Stimulated activated CD8-positive, alpha-beta memory T cell treated with anti-CD3 and anti-CD28 coated beads, Interleukin-4, amount 100 ng/mL, for 48 hours (primary cell): Measurements from ENCODE around the gene CHD6.

ENCODE experiments used
- DNase-seq: peaks from one replicate; pipeline ENCODE4 v3.0.0-alpha.2; 2020

The CHD6 gene

GRCh38 chr20:41617902-41618806, at the start of gene CHD6:
TSS of gene CHD6 (minus strand) at chr20:41618377. CDS start at chr20:41551337, 67,040 bp downstream.
- peak; percentile 99 for DNase-seq

DNA sequence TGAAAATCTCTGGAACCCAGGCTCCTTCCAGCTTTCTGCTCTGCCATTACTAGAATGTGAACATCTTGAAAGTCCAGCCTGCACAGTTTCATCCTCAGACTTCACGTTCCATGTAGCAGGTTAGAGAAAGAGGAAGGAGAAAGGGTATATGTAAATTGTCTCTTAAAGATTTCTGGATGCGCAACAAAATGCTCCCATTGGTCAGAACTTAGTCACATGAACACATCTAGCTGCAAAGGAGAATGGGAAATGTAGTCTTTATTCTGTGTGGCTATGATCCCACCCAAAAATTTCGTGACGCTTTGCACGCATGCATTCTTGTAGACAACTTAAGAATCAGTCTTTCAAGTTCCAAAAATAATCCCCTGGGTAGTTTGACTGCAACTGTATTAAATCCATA, 46.4 kb upstream of the CHD6 start:
- DNase-seq = no peak

GRCh38 chr20:41657655-41658054, 39.5 kb upstream of the CHD6 start:
- no peak for DNase-seq

DNA sequence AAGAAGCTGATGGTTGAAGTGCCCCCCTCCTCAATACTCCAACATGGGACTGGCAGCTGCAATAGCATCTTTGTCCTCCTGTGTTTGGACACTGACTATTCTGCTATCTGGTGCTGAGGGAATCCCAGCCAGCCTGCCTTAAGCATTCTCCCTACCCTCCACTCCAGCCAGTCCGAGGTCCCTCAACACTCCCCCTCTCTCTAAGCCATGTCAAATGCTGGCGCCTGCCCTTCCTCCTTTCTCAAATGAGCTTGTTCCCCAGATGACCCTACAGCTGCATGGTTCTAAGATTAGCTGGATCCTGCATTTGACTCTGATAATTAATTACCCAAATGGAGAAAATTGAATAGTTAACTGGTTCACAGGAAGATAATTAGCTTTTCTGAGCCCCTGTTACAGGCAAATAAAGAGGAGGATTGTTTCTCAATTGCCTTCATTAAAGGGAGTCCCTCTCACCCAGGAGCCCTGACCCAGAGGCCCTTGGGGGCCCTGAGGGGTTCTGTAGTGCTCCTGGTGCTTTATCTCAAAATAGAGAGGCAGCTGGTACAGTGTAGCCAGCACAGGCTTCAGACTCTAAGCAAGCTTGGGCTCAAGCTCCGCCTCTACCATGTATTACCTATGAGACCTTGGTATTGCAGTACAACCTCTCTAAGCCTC, 37.9 kb upstream of the CHD6 start:
- DNase-seq = no peak

DNA sequence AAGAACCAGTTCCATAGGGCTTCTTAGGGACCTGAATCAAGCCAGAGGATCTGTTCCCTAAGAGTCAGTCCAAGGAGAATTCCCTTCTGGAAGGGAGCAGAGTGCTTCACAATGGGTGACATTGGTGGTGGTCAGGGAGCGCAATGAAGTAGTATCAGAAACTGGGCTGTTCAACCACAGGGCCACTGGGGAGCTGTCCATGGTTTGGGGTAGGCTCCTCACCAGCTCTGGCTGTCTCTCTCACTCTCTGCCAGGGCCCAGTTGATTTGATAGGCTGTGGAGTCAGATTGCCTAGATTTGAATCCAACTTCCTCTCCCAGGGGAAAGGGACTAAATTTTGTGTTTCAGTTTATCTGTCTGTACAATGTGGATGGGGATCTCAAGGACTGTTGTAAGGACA, 36.7 kb upstream of the CHD6 start:
- DNase-seq = no peak

DNA sequence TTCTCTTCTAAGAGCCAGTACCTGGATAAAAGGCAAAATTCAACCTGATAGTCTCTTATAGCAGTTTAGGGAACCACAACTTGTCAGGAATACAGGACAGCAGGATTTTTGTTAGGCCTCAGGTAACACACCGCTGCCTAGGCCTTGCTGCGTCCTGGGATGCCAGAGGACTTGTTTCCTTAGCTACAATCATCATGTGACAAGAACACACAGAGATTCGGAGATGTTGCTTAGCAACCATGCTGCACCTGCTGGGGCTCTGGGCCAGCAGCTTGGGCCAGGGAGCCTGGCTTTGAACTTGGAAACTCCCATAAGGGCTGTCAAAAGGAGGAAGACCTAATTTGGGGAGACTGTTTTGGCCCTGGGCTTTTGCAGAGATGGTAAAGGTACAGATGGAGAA, 36.1 kb upstream of the CHD6 start:
- no peak for DNase-seq

- no peak for DNase-seq
These were observed 32.2 kb upstream of the CHD6 start for GRCh38 chr20:41650231-41650948.

GRCh38 chr20:41649489-41649888, 31.3 kb upstream of the CHD6 start:
- no peak for DNase-seq

- no peak for DNase-seq
These were observed 27.2 kb upstream of the CHD6 start for GRCh38 chr20:41645372-41645771.

DNA sequence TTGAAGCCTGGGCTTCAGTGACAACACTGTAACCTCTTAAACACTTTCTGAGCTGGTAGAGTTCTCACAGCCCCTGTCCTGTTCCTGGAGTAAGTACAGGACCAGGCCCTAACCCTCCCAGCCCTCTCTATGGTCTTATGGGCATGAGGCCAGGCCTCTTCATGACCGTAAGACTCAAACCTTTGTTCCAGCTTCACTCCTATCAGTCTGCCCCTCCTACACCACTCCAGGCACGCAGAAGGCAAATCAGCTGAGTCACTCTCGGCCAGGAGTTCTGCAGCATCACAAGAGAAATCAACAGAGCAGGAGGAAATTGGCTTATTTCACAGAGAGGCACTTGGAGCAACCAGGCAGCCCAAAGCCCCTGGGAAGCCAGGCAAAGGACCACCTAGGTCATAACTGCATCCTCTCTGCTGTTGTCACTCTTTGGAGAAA, 25.3 kb upstream of the CHD6 start:
- DNase-seq = no peak

DNA sequence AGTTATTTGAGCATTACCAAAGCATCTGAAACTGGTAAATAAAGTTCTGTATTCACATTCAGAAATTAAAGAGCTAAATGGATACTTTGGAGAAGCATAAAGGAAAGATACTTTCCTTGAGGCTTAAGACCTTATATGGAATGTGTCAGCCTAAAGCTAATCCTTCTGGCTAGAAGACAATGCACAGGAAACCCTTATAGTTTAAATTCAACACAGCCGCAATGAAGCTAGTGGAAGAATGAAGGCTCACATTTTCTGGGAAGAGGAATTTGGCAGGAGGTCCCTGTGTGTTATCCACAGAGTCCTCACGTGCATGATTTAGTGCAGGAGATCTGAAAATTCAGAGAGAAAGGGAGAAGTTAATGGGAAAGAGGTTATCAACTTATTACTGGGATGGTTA, 21.5 kb upstream of the CHD6 start:
- no peak for DNase-seq

DNA sequence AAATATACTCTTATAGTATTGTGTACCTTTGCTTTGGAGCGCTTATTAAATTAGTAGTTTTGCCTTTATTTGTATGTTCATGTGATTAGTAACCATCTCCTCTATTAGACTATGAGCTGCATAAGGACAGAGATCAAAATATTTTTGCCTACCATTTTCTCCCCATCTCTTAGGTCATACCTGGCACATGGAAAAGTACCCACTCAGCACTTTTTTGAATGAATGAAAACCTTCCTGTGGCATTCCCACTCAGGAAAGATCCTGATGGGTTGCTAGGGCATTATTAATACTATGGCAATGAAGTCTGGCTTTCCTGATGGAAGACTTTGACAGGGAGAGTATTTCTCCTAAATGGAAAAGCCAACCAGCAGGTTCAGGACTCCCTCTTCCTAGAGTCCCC, 20.3 kb upstream of the CHD6 start:
- DNase-seq = no peak

GRCh38 chr20:41635158-41635557, 17.0 kb upstream of the CHD6 start:
- no peak for DNase-seq

DNA sequence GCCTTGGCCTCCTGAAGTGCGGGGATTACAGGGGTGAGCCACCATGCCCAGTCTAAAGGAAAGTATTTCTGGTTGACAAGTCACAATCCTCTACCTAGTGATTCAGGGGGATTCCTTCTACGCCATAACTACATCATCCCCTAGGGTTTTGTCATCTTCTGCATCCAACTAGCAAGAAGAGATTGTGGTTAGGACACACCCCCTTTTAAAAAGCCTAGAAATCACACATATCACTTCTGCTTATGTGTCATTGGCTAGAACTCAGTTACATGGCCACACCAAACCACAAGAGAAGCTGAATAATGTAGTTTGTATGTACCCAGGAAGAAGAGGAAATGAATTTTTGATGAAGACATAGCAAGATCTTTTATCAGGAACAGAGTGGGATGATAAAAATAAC, 14.7 kb upstream of the CHD6 start:
- no peak for DNase-seq

- no peak for DNase-seq
These were observed 13.6 kb upstream of the CHD6 start for GRCh38 chr20:41631826-41632225.

DNA sequence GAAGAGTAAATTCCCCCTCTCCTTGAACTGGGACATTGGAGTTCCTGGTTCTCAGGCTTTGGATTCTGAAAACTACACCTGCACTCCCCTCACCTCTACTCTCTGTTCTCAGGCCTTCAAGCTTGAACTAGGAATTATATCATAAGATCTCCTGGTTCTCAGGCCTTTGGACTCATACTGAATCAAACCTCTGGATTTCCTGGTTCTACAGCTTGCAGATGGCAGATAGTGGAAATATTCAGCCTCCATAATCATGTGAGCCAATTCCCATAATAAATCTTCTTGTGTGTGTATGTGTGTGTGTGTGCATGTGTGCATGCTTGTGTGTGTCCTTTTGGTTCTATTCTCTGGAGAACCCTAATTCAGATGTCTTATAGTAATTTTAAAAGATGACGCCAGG, 12.7 kb upstream of the CHD6 start:
- no peak for DNase-seq

DNA sequence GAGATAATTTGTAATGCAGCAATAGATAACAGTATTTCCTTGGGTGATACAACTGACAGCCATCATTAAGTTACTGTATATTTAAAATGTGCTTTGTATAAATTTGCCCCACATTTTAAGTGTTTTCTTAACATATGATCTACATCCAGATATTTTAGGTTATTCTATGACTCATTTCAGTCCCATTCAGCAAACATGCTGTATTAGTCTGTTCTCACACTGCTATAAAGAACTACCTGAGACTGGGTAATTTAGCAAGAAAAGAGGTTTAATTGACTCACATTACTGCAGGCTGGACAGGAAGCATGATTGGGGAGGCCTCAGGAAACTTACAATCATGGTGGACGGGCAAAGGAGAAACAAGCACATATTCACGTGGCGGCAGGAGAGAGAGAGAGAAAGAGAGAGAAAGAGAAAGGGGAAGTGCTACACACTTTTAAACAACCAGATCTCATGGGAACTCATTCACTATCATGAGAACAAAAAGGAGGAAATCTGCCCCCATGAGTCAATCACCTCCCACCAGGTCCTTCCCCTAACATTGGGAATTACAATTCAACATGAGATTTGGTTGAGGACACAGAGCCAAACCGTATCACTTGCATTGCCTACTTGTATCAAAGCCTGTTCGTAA, 9.6 kb upstream of the CHD6 start:
- DNase-seq = no peak

DNA sequence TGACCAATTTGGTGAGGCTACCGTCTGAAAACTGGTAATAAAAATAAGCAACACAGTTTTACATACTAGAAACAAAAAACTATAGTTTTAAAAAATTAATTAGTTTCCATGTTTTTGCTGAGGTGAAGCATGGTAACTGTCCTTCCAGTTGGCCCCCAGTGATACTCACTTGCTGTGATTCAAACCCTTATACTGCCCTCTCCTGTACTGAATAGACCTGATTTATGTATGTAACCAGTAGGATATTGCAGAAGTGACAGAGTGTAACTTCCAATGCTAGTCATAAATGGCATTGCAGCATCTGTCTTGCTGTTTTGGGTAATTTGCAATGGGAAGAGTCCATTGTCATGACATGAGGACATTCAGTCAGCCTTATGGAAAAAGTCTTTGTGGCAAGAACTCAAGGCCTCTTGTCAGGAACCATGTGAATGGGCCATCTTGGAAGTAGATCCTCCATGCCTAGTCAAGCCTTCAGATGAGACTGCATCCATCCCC, 8.9 kb upstream of the CHD6 start:
- no peak for DNase-seq

DNA sequence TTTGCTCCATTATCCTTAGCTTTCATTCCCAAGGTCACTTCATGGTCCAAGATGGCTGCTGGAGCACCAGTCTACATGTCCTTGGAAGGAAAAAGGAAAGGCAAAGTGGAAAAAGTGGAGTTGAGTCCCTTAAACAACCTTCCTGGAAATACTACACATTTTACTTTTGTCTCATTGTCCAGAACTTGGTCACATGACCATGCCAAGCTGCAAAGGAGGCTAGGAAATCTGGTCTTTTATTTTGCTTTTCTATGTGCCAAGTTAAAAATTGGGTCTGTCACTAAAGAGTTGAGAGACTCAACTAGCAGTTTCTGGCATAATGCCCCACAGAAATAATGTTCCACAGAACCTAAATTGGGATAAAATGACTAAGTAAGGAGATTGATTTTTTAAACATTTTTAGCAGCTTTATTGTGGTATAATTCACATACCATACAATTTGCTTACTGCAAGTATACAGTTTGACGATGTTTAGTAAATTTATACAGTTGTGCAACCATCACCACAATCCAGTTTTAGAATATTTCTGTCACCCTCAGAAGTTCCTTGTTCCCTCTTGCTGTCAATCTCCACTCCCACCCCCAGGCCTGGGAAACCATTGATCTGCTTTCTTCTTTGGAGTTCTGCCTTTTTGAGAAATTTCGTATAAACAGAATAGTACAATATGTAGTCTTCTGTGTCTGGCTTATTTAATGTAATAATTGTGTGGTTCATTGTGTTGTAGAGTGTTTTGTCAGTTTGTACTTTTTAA, 5.6 kb upstream of the CHD6 start:
- no peak for DNase-seq

DNA sequence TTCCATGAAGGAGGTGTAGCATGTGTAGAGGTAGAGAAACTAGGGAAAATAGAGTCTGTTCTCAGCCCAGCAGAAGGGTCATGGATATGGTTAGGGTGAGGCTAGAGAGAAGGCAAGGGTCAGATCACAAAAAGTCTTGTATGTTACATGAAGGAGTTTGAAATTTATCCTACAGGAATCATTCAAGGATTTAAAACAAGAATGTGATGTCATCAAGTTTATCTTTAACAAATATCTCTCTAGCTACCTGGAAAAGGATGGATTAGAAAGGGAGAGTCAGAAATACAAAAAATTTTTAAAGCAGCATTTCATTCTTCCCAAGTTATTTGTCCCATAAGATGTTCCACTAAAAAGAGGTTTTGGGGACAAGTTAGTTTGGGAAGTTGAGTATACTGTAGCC, 4.4 kb upstream of the CHD6 start:
- DNase-seq = no peak

GRCh38 chr20:41621971-41622370, 3.8 kb upstream of the CHD6 start:
- DNase-seq = no peak

GRCh38 chr20:41621421-41621820, 3.2 kb upstream of the CHD6 start:
- DNase-seq = no peak
